SIG-M5 (cell line): ENCODE measurements around the gene RBBP8.
"Not testable (repeated sequence)": the region's sequence is repeated elsewhere in the genome, so short reads cannot be mapped to it uniquely, and the experiment has no call there.

ENCODE experiments used
- DNase-seq: peaks from one replicate; lab custom pipeline; 2025; lab: John Stamatoyannopoulos, UW

The RBBP8 gene

GRCh38 chr18:22933206-22933965 lies at the start of gene RBBP8:
Gene RBBP8 (plus strand): TSS chr18:22933328. CDS start chr18:22936852, 3,524 bp downstream.
- peak; percentile 3 for DNase-seq

DNA sequence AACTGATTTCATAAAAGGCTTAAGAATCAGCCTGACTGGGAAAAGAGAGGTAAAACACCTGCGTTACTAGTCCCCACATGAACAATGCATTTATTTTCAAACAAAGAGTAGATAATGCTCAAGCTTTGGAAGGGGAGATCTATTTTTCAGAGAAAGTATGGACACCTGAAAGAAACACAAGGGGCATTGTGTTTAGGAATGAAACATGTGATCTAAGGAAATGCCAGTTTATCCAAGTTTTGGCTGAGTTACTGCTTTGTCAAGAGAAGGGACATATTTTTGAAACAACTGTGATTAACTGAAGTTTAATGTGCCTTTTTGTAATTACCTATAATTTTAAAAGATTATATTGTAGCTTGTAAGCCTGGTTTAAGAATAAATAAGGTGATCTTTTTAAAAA lies 49.3 kb upstream of the RBBP8 start:
- DNase-seq: no peak

GRCh38 chr18:22885694-22886093 lies 47.4 kb upstream of the RBBP8 start:
- not testable (repeated sequence) for DNase-seq

DNA sequence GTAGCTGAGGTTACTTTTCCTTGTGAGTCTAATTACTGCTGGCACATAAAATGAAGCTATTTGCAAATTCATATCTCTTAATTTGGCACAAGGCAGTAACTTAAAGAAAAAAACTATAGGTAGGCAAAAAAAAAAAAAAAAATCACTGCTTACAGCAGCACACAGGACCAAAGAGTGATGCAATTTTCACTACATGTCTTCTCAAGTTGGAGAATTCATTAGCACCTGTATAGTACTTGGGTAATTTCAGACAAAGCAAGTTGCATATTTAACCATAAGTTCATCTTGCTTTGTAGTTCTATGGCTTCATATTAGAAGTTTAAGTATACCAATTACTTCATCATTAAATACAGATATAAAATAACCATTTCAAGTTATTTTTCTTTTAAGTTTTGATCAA lies 33.7 kb upstream of the RBBP8 start:
- DNase-seq: no peak

DNA sequence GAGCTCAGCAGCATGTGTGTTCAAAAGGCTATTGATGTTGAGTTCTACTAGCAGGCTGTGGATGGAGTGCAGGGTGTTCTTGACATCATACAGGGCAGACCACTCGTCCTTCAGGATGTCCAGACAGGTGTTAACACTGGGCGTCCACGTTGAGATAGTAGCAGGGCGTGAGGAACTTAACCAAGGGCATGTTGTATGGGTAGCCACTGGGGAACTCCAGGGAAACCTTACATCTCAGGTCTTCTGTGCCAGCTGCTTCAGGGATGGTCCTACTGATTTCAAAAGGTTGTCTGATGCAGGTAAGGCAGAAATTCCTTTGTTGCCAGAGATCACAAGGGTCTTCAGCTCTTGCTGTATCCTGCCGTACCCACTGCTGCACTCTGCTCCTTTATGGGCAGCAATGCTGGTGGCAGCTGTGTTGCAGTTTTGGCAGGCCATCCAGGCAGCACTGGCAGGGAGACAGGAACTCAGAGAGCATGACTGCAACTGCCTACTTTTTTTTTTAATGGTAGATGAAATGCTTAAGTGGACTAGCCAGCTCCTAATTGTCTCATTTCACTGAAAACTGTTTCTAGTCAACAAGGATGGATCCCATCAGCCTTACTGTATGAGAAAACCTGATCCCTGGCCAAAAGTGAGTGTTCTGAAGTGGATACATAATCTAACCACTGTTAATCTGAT lies 32.4 kb upstream of the RBBP8 start:
- no peak for DNase-seq

GRCh38 chr18:22902093-22902492 lies 31.0 kb upstream of the RBBP8 start:
- DNase-seq: no peak

- DNase-seq: not testable (repeated sequence)
Observed at GRCh38 chr18:22903248-22903647, 29.9 kb upstream of the RBBP8 start.

- DNase-seq: no peak
Observed at GRCh38 chr18:22912149-22912548, 21.0 kb upstream of the RBBP8 start.

DNA sequence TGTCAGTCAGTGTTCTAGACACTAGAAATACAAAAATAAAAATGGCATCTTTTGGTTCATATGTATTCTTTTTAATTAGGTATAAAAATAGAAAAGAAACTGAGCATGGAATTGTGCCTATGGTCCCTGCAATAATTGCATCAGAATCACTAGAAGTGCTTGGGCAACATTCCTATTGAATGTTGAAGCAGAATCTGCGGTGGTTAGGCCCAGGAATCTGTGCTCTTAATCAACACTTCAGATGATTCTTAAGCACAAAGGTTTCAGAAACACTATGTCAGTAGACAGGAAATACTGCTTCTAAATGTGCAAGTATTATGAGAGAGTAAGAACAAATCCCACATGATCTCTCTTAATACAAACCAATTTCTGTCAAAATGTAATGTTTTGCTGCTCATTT lies 20.3 kb upstream of the RBBP8 start:
- DNase-seq: no peak

DNA sequence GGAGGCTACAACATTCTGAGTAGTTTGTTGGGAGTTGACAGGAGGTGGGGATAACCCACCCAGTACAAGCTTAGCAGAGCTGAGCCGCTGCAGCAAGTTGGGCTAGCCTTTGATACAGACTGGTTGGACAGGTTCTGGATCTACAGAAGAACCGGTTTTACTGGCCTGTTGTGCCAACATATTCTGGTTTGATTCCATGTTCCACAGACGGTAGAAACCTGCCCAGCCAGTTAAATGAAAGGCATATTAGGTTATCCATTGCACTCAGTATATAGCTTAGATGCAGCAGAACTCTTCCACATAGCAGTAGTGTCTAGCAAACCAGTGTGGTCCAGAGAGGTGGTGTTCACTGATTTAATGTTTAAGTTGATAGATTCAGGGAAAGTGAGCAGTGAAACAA lies 19.3 kb upstream of the RBBP8 start:
- no peak for DNase-seq

GRCh38 chr18:22914633-22915032 lies 18.5 kb upstream of the RBBP8 start:
- DNase-seq: no peak

- no peak for DNase-seq
Observed at GRCh38 chr18:22915337-22915736, 17.8 kb upstream of the RBBP8 start.

GRCh38 chr18:22921772-22922171 lies 11.4 kb upstream of the RBBP8 start:
- DNase-seq: no peak

- no peak for DNase-seq
Observed at GRCh38 chr18:22924589-22924988, 8.5 kb upstream of the RBBP8 start.

GRCh38 chr18:22926454-22926853 lies 6.7 kb upstream of the RBBP8 start:
- DNase-seq: no peak

GRCh38 chr18:22928339-22928738 lies 4.8 kb upstream of the RBBP8 start:
- no peak for DNase-seq

DNA sequence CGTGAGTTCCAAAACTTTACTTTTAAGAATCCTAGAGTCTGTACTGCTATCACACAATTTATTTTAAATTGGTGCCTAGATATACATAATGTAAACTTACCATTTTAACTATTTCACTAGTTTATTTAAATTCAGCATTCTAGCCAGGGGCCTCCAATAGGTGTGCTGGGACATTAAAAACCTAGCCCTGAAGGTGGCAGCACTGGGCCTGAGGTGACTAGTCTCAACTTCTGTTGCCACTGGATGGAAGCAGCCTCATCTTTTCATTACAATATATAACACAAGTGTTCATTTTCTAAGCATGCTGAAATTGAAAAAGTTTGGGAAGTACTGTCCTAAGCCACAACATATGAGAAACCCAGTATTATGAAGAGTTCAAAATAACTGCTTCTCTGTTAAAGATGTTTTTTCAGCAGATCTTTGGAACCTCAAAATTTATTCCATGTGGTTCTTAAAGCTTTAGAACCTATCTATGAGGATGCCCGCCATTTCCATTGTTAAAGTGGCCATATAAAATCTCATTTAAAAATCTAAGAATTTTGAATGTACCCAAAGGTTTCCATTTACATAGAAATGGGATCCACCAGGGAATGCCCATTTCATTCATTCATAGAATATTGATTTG lies 2.9 kb upstream of the RBBP8 start:
- DNase-seq: no peak

DNA sequence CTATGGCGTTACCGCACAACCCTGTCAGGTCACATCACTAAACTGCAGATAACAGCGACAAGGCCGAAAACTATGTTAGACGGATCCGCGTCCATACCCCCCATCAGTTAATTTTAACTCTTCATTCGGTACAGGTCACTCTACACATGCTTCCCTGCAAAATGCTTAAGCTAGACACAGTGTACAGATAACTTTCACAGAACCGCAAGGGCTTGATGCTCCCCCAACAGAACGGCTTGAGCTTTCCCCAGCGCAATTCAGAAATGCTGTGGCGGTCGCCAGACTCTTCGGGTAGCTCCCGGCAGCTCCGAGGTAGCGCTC lies 283 bp upstream of the RBBP8 start:
- no peak for DNase-seq

GRCh38 chr18:22933966-22934423 lies 867 bp downstream of the RBBP8 start:
- DNase-seq: no peak

DNA sequence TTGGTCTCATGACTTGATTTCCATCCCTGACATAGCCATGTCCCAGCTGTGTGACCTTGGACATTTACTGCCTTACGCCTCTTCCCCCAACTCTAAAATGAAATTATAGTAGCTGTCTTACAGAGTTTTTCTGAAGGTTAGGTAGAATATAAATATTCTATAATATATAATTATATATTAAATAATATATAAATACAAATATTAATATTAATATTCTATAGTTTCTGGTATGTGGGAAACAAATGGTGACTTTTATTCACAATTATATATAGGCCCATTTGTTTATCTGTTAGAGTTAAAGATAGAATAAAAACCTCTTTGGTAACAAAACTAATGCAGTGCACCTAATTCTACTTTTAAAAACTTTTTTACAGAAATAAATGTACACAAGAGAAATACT lies 1.7 kb downstream of the RBBP8 start:
- DNase-seq: no peak

GRCh38 chr18:22935431-22935830 lies 2.3 kb downstream of the RBBP8 start:
- no peak for DNase-seq

DNA sequence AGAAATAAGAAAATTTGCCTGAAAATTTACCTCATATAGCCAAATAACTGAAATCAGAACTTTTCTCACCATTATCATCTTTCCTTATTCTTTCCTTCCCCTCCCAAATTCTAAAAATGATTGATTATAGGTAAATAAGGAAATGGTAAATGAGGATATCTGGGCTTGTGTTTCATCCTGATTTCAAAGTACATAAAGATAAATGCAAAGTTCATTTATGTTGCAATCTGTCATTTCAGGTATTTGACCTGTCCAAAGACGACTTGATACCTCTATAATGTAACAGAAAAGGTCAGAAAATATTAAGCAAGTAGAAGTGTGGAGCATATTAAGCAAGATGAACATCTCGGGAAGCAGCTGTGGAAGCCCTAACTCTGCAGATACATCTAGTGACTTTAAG lies 3.4 kb downstream of the RBBP8 start:
- DNase-seq: no peak

GRCh38 chr18:22939649-22940048 lies 6.5 kb downstream of the RBBP8 start:
- DNase-seq: no peak
